Neural cell (in vitro differentiated cells): Measurements from ENCODE around the gene DCLK1. TPM values are rescaled to one million over a fixed set of nuclear protein-coding genes. Genes with fewer than 3 reads are reported as not detected.

Experiments
- H2AFZ ChIP-seq: fragments of 200-600, 300-800 bp; sonication (generic), shearing (Covaris generic); 2 replicates; pipeline ENCODE4 v1.6.0; 2014; ENCODE audit warnings: low read depth, mild to moderate bottlenecking, antibody characterized with exemption, low read length, moderate library complexity
- H3F3A ChIP-seq: fragments of 200-600 bp; shearing (Covaris generic); 2 replicates; pipeline ENCODE4 v1.6.1; 2016; ENCODE audit warnings: mild to moderate bottlenecking, moderate library complexity, mixed read lengths, antibody characterized with exemption, low read length; ENCODE audit not compliant: insufficient read depth, poor library complexity, severe bottlenecking
- H3K27ac ChIP-seq: fragments of 200-600, 300-800 bp; sonication (generic), shearing (Covaris generic); 2 replicates; pipeline ENCODE4 v1.5.1; 2014; ENCODE audit warnings: mild to moderate bottlenecking, low read length, moderate library complexity
- H3K27me3 ChIP-seq: fragments of 300-800, 200-600 bp; sonication (generic), shearing (Covaris generic); 2 replicates; pipeline ENCODE4 v1.6.0; 2014; ENCODE audit warnings: mild to moderate bottlenecking, low read depth, low read length, moderate library complexity; ENCODE audit not compliant: insufficient read depth
- H3K36me3 ChIP-seq: fragments of 300-800, 200-600 bp; sonication (generic), shearing (Covaris generic); 2 replicates; pipeline ENCODE4 v1.5.1; 2014; ENCODE audit warnings: mild to moderate bottlenecking, antibody characterized with exemption, low read length, moderate library complexity; ENCODE audit not compliant: insufficient read depth
- H3K4me2 ChIP-seq: fragments of 300-800, 200-600 bp; sonication (generic), shearing (Covaris generic); 2 replicates; pipeline ENCODE4 v1.6.0; 2014; ENCODE audit warnings: mild to moderate bottlenecking, low read length
- H3K4me3 ChIP-seq: fragments of 300-800, 200-600 bp; sonication (generic), shearing (Covaris generic); 2 replicates; pipeline ENCODE4 v1.5.1; 2014; ENCODE audit warnings: mild to moderate bottlenecking, low read length, moderate library complexity
- H3K79me2 ChIP-seq: fragments of 200-600 bp; shearing (Covaris generic); replicated peaks from 2 replicates; pipeline ENCODE4 v1.6.0; 2014; ENCODE audit warnings: mild to moderate bottlenecking, low read length, moderate library complexity; ENCODE audit not compliant: insufficient read depth
- H3K9ac ChIP-seq: fragments of 300-800, 200-600 bp; sonication (generic), shearing (Covaris generic); 2 replicates; pipeline ENCODE4 v1.6.1; 2016; ENCODE audit warnings: mild to moderate bottlenecking, low read length, mixed read lengths
- H3K9me2 ChIP-seq: fragments of 200-600 bp; shearing (Covaris generic); 2 replicates; pipeline ENCODE4 v1.6.1; 2016; ENCODE audit warnings: mild to moderate bottlenecking, low read length, mixed read lengths; ENCODE audit not compliant: insufficient read depth
- H3K9me3 ChIP-seq: fragments of 200-600, 300-800 bp; sonication (generic), shearing (Covaris generic); 2 replicates; pipeline ENCODE4 v1.6.1; 2016; ENCODE audit warnings: mild to moderate bottlenecking, mixed run types, low read length, moderate library complexity, mixed read lengths
- H4K20me1 ChIP-seq: fragments of 200-600 bp; shearing (Covaris generic); 2 replicates; pipeline ENCODE4 v1.6.1; 2016; ENCODE audit warnings: mild to moderate bottlenecking, mixed run types; ENCODE audit not compliant: insufficient read depth
- CTCF ChIP-seq: fragments of 450-650 bp; IDR thresholded peaks from 2 replicates; pipeline ENCODE4 v1.5.1; 2014; ENCODE audit warnings: antibody characterized with exemption, mild to moderate bottlenecking, moderate library complexity; ENCODE audit not compliant: poor library complexity, severe bottlenecking
- EP300 ChIP-seq: fragments of 450-650 bp; conservative IDR thresholded peaks from 2 replicates; pipeline ENCODE4 v1.6.1; 2014; ENCODE audit warnings: antibody characterized with exemption, mild to moderate bottlenecking, moderate library complexity; ENCODE audit not compliant: poor library complexity, severe bottlenecking
- EZH2 ChIP-seq: fragments of 200-600, 300-800 bp; shearing (Covaris generic), sonication (generic); IDR thresholded peaks from 2 replicates; pipeline ENCODE4 v1.6.1; 2014; ENCODE audit warnings: antibody characterized with exemption, low read length, borderline replicate concordance, mild to moderate bottlenecking; ENCODE audit not compliant: insufficient read depth, poor library complexity, severe bottlenecking
- MXI1 ChIP-seq: fragments of 450-650 bp; conservative IDR thresholded peaks from 2 replicates; pipeline ENCODE4 v1.6.1; 2014; ENCODE audit warnings: antibody characterized with exemption, mild to moderate bottlenecking; ENCODE audit not compliant: poor library complexity, severe bottlenecking
- RAD21 ChIP-seq: fragments of 450-650 bp; conservative IDR thresholded peaks from 2 replicates; pipeline ENCODE4 v1.6.1; 2014; ENCODE audit warnings: antibody characterized with exemption, mild to moderate bottlenecking, moderate library complexity
- REST ChIP-seq: IDR thresholded peaks from 2 replicates; pipeline ENCODE4 v1.6.1; 2012; ENCODE audit warnings: borderline replicate concordance
- SMC3 ChIP-seq: fragments of 450-650 bp; conservative IDR thresholded peaks from 2 replicates; pipeline ENCODE4 v1.6.1; 2014; ENCODE audit warnings: antibody characterized with exemption, mild to moderate bottlenecking, moderate library complexity; ENCODE audit not compliant: poor library complexity
- TAF1 ChIP-seq: IDR thresholded peaks from 2 replicates; pipeline ENCODE4 v1.6.1; 2012; ENCODE audit warnings: low read depth
- polyA plus RNA-seq: library from polyadenylated mRNA; depleted of rRNA; stranded (reverse); fragments of >200 nt; gene quantifications from 2 replicates; pipeline ENCODE4 v1.2.3, GENCODE V29; 2014

DCLK1 gene
- polyA plus RNA-seq, 1 donor from 2014 or later: 124 TPM

GRCh38 chr13:36132376-36132775, 1.2 kb upstream of the DCLK1 start:
- H3K4me2 ChIP-seq: no peak overlapping the region
- H4K20me1 ChIP-seq: no peaks in the 10 kb centered on the region
- H3K9me3 ChIP-seq: no peaks in the 10 kb centered on the region
- no peaks in the 10 kb centered on the region for H3K36me3 ChIP-seq
- no peaks in the 10 kb centered on the region for H3K27me3 ChIP-seq
- no peak overlapping the region for H3K9ac ChIP-seq
- peaks cover 34% of the 10 kb centered on the region for H3K79me2 ChIP-seq
- no peak overlapping the region for H3K4me3 ChIP-seq
- H3K27ac ChIP-seq: no peak overlapping the region
- no peaks in the 10 kb centered on the region for H3F3A ChIP-seq
- no peak overlapping the region for H2AFZ ChIP-seq
- TF ChIP-seq EZH2: no peak
- TF ChIP-seq RAD21: no peak
- no peak for TF ChIP-seq CTCF
- no peak for TF ChIP-seq SMC3
- no peaks in the 10 kb centered on the region for H3K9me2 ChIP-seq

DNA sequence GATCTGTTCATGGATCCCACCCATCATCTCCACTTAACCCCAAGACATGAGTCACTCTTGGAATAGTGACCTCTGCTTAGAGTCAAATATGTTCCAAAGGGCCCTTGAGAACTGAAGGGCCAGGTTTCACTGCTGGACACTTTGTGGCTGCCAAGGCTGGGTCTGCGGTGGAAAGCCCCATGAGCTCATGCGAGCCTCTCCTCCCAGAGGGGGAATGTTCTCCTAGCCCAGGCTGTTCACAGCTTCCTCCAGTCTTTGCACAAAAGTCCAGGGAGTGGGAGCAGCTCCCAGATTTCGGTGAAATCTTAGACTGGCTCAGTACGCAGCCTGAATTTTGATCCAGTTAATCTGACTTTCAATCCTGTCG, 732 bp upstream of the DCLK1 start:
- H3K27me3 ChIP-seq: no peaks in the 10 kb centered on the region
- peak overlapping the region; percentile 87 for H3K4me3 ChIP-seq
- H3K4me2 ChIP-seq: no peak overlapping the region

More for the DNA sequence above, 732 bp upstream of the DCLK1 start:
- Histone ChIP-seq H3K9me2 (no peaks in the 10 kb centered on the region), H3K9ac (peak overlapping the region; percentile 96), H3K36me3 (no peaks in the 10 kb centered on the region), H3K27ac (peak overlapping the region; percentile 93), H3K9me3 (no peaks in the 10 kb centered on the region), H3F3A (no peaks in the 10 kb centered on the region), H3K79me2 (peaks cover 38% of the 10 kb centered on the region), H2AFZ (peak overlapping the region; percentile 53), H4K20me1 (no peaks in the 10 kb centered on the region)
- no peak for TF ChIP-seq RAD21
- TF ChIP-seq CTCF: no peak
- TF ChIP-seq REST: no peak
- TF ChIP-seq EZH2: no peak
- TF ChIP-seq TAF1: no peak
- TF ChIP-seq MXI1: no peak
- no peak for TF ChIP-seq EP300
- no peak for TF ChIP-seq SMC3
